Activated gamma-delta T cell (primary cell): ENCODE results near the gene C5orf58.

Source experiments
- DNase-seq: peaks from one replicate; lab custom pipeline; 2025; lab: John Stamatoyannopoulos, UW

C5orf58 gene

GRCh38 chr5:170283296-170283695, 50.5 kb downstream of the C5orf58 start:
- no peak for DNase-seq

GRCh38 chr5:170284231-170284630, 51.4 kb downstream of the C5orf58 start:
- no peak for DNase-seq

- DNase-seq = no peak
Observed at GRCh38 chr5:170285181-170285580, 52.4 kb downstream of the C5orf58 start.

- DNase-seq = no peak
Observed at GRCh38 chr5:170286386-170286925, 53.7 kb downstream of the C5orf58 start.

- no peak for DNase-seq
Observed at GRCh38 chr5:170287532-170287931, 54.7 kb downstream of the C5orf58 start.

GRCh38 chr5:170288151-170288550, 55.4 kb downstream of the C5orf58 start:
- DNase-seq = no peak

GRCh38 chr5:170288551-170288950, 55.8 kb downstream of the C5orf58 start:
- DNase-seq = no peak

GRCh38 chr5:170289121-170289520, 56.3 kb downstream of the C5orf58 start:
- no peak for DNase-seq

GRCh38 chr5:170289764-170290163, 57.0 kb downstream of the C5orf58 start:
- no peak for DNase-seq

- no peak for DNase-seq
Observed at GRCh38 chr5:170290498-170290897, 57.7 kb downstream of the C5orf58 start.

GRCh38 chr5:170292179-170293104, 59.7 kb downstream of the C5orf58 start:
- DNase-seq = no peak

- peak; percentile 21 for DNase-seq
Observed at GRCh38 chr5:170293273-170293672, 60.5 kb downstream of the C5orf58 start.

- no peak for DNase-seq
Observed at GRCh38 chr5:170294057-170294456, 61.3 kb downstream of the C5orf58 start.

GRCh38 chr5:170294556-170294955, 61.8 kb downstream of the C5orf58 start:
- DNase-seq = no peak
